Right renal cortex interstitium (tissue), 3 donors: Measurements from ENCODE around the gene KCNH5. TPM values are rescaled to one million over a fixed set of nuclear protein-coding genes. Genes with fewer than 3 reads are reported as not detected.

Experiments
- DNase-seq, 3 donors: peaks; one replicate each; pipeline ENCODE4 v3.0.0-alpha.2; 2013; ENCODE audit warnings: low read depth in 3 of 3, low spot score in 2 of 3
- polyA plus RNA-seq, 3 donors: library from polyadenylated mRNA; unstranded; fragments of 120-200 nt; gene quantifications; one replicate each; pipeline ENCODE4 v1.2.1, GENCODE V29; 2013; ENCODE audit not compliant: insufficient read length in 3 of 3

The KCNH5 gene
- polyA plus RNA-seq: under 1 TPM; 0.07 to 0.18 (median 0.15) TPM

- peak in 2 of 3 donors; percentile 27 to 38 for DNase-seq
Measured at GRCh38 chr14:63045234-63045611, at the start of gene KCNH5. Gene KCNH5 (minus strand): TSS chr14:63045458. CDS start chr14:63045186, 272 bp downstream.

- DNase-seq: no peak
Measured at GRCh38 chr14:63091394-63091996, 46.2 kb upstream of the KCNH5 start.

- DNase-seq: no peak
Measured at GRCh38 chr14:63088865-63089264, 43.6 kb upstream of the KCNH5 start.

- DNase-seq: no peak
Measured at GRCh38 chr14:63078569-63078968, 33.3 kb upstream of the KCNH5 start.

GRCh38 chr14:63076488-63076887 is 31.2 kb upstream of the KCNH5 start:
- no peak for DNase-seq

GRCh38 chr14:63055631-63056030 is 10.4 kb upstream of the KCNH5 start:
- DNase-seq: no peak

GRCh38 chr14:63051992-63052391 is 6.7 kb upstream of the KCNH5 start:
- DNase-seq: no peak

GRCh38 chr14:63051301-63051700 is 6.0 kb upstream of the KCNH5 start:
- no peak for DNase-seq

- DNase-seq: no peak
Measured at GRCh38 chr14:63050694-63051093, 5.4 kb upstream of the KCNH5 start.

- no peak for DNase-seq
Measured at GRCh38 chr14:63046339-63047268, 1.3 kb upstream of the KCNH5 start.

GRCh38 chr14:63045612-63046320 is 508 bp upstream of the KCNH5 start:
- DNase-seq: peak; percentile 12 to 27 (median 15)

- peak in 1 of 3 donors; percentile 19 for DNase-seq
Measured at GRCh38 chr14:63039866-63040265, 5.4 kb downstream of the KCNH5 start.

GRCh38 chr14:63032641-63033040 is 12.6 kb downstream of the KCNH5 start:
- no peak for DNase-seq

GRCh38 chr14:63032076-63032475 is 13.2 kb downstream of the KCNH5 start:
- no peak for DNase-seq

GRCh38 chr14:63030113-63030512 is 15.1 kb downstream of the KCNH5 start:
- no peak for DNase-seq

GRCh38 chr14:63027719-63028118 is 17.5 kb downstream of the KCNH5 start:
- no peak for DNase-seq

GRCh38 chr14:63026491-63026890 is 18.8 kb downstream of the KCNH5 start:
- DNase-seq: no peak

GRCh38 chr14:63014621-63015020 is 30.6 kb downstream of the KCNH5 start:
- DNase-seq: no peak

- DNase-seq: no peak
Measured at GRCh38 chr14:63012171-63012570, 33.1 kb downstream of the KCNH5 start.

GRCh38 chr14:63011623-63012022 is 33.6 kb downstream of the KCNH5 start:
- DNase-seq: no peak

- no peak for DNase-seq
Measured at GRCh38 chr14:63009495-63009894, 35.8 kb downstream of the KCNH5 start.
